ENCODE results near the gene S1PR4. TPM values are rescaled to one million over a fixed set of nuclear protein-coding genes. Genes with fewer than 3 reads are reported as not detected.
"Not testable (repeated sequence)": the region's sequence is repeated elsewhere in the genome, so short reads cannot be mapped to it uniquely, and the experiment has no call there.

The S1PR4 gene
- total and polyA plus RNA-seq, 2 donors from 2014 or later: 0.67 to 5.1 TPM

GRCh38 chr19:3211191-3211590 is 32.6 kb downstream of the S1PR4 start:
- DNase-seq (peak in 1 of 5 donors; percentile 34), FAIRE-seq (no peak)
- TF ChIP-seq, protein P1, sequence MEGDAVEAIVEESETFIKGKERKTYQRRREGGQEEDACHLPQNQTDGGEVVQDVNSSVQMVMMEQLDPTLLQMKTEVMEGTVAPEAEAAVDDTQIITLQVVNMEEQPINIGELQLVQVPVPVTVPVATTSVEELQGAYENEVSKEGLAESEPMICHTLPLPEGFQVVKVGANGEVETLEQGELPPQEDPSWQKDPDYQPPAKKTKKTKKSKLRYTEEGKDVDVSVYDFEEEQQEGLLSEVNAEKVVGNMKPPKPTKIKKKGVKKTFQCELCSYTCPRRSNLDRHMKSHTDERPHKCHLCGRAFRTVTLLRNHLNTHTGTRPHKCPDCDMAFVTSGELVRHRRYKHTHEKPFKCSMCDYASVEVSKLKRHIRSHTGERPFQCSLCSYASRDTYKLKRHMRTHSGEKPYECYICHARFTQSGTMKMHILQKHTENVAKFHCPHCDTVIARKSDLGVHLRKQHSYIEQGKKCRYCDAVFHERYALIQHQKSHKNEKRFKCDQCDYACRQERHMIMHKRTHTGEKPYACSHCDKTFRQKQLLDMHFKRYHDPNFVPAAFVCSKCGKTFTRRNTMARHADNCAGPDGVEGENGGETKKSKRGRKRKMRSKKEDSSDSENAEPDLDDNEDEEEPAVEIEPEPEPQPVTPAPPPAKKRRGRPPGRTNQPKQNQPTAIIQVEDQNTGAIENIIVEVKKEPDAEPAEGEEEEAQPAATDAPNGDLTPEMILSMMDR (IDR thresholded peaks at IDR 0.05; ENCODE audit: borderline replicate concordance, extremely low read depth, insufficient read depth): no peak
- H3K27ac ChIP-seq (ENCODE audit: low read depth in 2 of 2, low read length in 2 of 2): no peak overlapping the region
- intact Hi-C loops (cut with DNase I): no loop called here
- no peak overlapping the region for H3K9ac ChIP-seq (ENCODE audit: low read length in 3 of 3)
- no peaks in the 10 kb centered on the region for H3K4me1 ChIP-seq (ENCODE audit: control insufficient read depth in 2 of 3, insufficient read depth in 2 of 3, low read depth in 1 of 3, low read length in 3 of 3)
- no peaks in the 10 kb centered on the region for H3K9me3 ChIP-seq (ENCODE audit: control insufficient read depth in 2 of 3, insufficient read depth in 1 of 3, low read length in 3 of 3)
- H3K36me3 ChIP-seq (ENCODE audit: control insufficient read depth in 2 of 3, insufficient read depth in 3 of 3, low read length in 3 of 3): peaks cover 0 to 4% (median 2%) of the 10 kb centered on the region in 3 donors
- no peak overlapping the region for H3K4me3 ChIP-seq (ENCODE audit: low read length in 3 of 3)
- no peaks in the 10 kb centered on the region for H3K27me3 ChIP-seq (ENCODE audit: control insufficient read depth, insufficient read depth, low read length)

GRCh38 chr19:3213159-3213558 is 34.6 kb downstream of the S1PR4 start:
- no peak overlapping the region for H3K9ac ChIP-seq (ENCODE audit: low read length in 3 of 3)
- H3K27me3 ChIP-seq (ENCODE audit: control insufficient read depth, insufficient read depth, low read length): no peaks in the 10 kb centered on the region
- no peak overlapping the region for H3K27ac ChIP-seq (ENCODE audit: low read depth in 2 of 2, low read length in 2 of 2)
- FAIRE-seq (no peak), DNase-seq (peak in 1 of 5 donors; percentile 34)
- TF ChIP-seq, protein P1 (IDR thresholded peaks at IDR 0.05; ENCODE audit: borderline replicate concordance, extremely low read depth, insufficient read depth): no peak
- no peaks in the 10 kb centered on the region for H3K36me3 ChIP-seq (ENCODE audit: control insufficient read depth in 2 of 3, insufficient read depth in 3 of 3, low read length in 3 of 3)
- H3K4me1 ChIP-seq (ENCODE audit: control insufficient read depth in 2 of 3, insufficient read depth in 2 of 3, low read depth in 1 of 3, low read length in 3 of 3): no peaks in the 10 kb centered on the region
- no peaks in the 10 kb centered on the region for H3K9me3 ChIP-seq (ENCODE audit: control insufficient read depth in 2 of 3, insufficient read depth in 1 of 3, low read length in 3 of 3)
- H3K4me3 ChIP-seq (ENCODE audit: low read length in 3 of 3): no peak overlapping the region
- intact Hi-C loops (cut with DNase I): no loop called here

GRCh38 chr19:3216874-3217273 is 38.3 kb downstream of the S1PR4 start:
- H3K36me3 ChIP-seq (ENCODE audit: control insufficient read depth in 2 of 3, insufficient read depth in 3 of 3, low read length in 3 of 3): no peaks in the 10 kb centered on the region
- no peak for FAIRE-seq
- no peak overlapping the region for H3K27ac ChIP-seq (ENCODE audit: low read depth in 2 of 2, low read length in 2 of 2)
- no peaks in the 10 kb centered on the region for H3K4me1 ChIP-seq (ENCODE audit: control insufficient read depth in 2 of 3, insufficient read depth in 2 of 3, low read depth in 1 of 3, low read length in 3 of 3)
- intact Hi-C loops (cut with DNase I): no loop called here
- DNase-seq: no peak
- H3K9ac ChIP-seq (ENCODE audit: low read length in 3 of 3): no peak overlapping the region
- TF ChIP-seq, protein P1 (IDR thresholded peaks at IDR 0.05; ENCODE audit: borderline replicate concordance, extremely low read depth, insufficient read depth): no peak
- no peaks in the 10 kb centered on the region for H3K27me3 ChIP-seq (ENCODE audit: control insufficient read depth, insufficient read depth, low read length)
- H3K9me3 ChIP-seq (ENCODE audit: control insufficient read depth in 2 of 3, insufficient read depth in 1 of 3, low read length in 3 of 3): no peaks in the 10 kb centered on the region
- no peak overlapping the region for H3K4me3 ChIP-seq (ENCODE audit: low read length in 3 of 3)

DNA sequence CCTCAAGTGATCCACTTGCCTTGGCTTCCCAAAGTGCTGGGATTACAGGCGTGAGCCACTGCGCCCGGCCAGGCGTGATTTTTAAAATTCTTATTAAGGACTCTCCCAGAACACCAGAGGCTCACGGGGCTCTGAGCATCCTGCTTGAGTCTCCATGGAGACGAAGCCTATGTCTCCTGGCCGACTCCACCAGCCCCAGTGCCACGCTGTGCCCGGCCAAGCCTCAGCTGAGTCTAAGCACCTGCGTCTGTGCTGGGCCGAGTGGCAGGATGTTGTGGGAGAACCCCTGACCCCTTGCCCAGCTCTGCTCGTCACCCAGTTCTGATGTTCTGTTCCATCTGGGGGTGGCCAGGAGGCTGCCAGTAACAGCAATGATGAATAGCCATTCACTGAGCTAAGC is 42.0 kb downstream of the S1PR4 start:
- no peak for FAIRE-seq
- Histone ChIP-seq H3K4me1 (ENCODE audit: control insufficient read depth in 2 of 3, insufficient read depth in 2 of 3, low read depth in 1 of 3, low read length in 3 of 3) (no peaks in the 10 kb centered on the region), H3K4me3 (ENCODE audit: low read length in 3 of 3) (no peak overlapping the region), H3K36me3 (ENCODE audit: control insufficient read depth in 2 of 3, insufficient read depth in 3 of 3, low read length in 3 of 3) (no peaks in the 10 kb centered on the region), H3K9me3 (ENCODE audit: control insufficient read depth in 2 of 3, insufficient read depth in 1 of 3, low read length in 3 of 3) (no peaks in the 10 kb centered on the region), H3K27me3 (ENCODE audit: control insufficient read depth, insufficient read depth, low read length) (no peaks in the 10 kb centered on the region), H3K27ac (ENCODE audit: low read depth in 2 of 2, low read length in 2 of 2) (no peak overlapping the region), H3K9ac (ENCODE audit: low read length in 3 of 3) (no peak overlapping the region)
- DNase-seq: no peak
- intact Hi-C loops (cut with DNase I): no loop called here
- TF ChIP-seq, protein P1 (IDR thresholded peaks at IDR 0.05; ENCODE audit: borderline replicate concordance, extremely low read depth, insufficient read depth): no peak

DNA sequence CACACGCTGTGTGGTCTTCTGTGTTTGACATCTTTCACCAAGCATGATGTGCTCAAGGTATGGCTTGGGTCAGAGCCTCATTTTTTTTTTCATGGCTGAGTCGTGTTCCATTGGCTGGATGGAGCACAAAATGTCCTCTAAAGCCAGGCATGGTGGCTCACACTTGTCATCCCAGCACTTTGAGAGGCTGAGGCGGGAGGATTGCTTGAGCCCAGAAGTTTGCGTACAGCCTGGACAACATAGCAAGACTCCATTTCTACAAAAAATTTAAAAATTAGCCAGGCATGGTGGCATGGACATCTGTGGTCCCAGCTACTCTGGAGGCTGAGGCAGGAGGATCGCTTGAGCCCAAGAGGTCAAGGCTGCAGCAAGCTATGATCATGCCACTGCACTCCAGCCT is 43.0 kb downstream of the S1PR4 start:
- H3K9ac ChIP-seq (ENCODE audit: low read length in 3 of 3); H3K27ac ChIP-seq (ENCODE audit: low read depth in 2 of 2, low read length in 2 of 2); intact Hi-C loops (cut with DNase I); H3K9me3 ChIP-seq (ENCODE audit: control insufficient read depth in 2 of 3, insufficient read depth in 1 of 3, low read length in 3 of 3); H3K4me1 ChIP-seq (ENCODE audit: control insufficient read depth in 2 of 3, insufficient read depth in 2 of 3, low read depth in 1 of 3, low read length in 3 of 3); H3K4me3 ChIP-seq (ENCODE audit: low read length in 3 of 3); H3K36me3 ChIP-seq (ENCODE audit: control insufficient read depth in 2 of 3, insufficient read depth in 3 of 3, low read length in 3 of 3); H3K27me3 ChIP-seq (ENCODE audit: control insufficient read depth, insufficient read depth, low read length); DNase-seq; FAIRE-seq: not testable (repeated sequence)
